PC-3 (cell line): ENCODE data around the gene DNAAF5. TPM values are rescaled to one million over a fixed set of nuclear protein-coding genes. Genes with fewer than 3 reads are reported as not detected.

Experiments
- ATAC-seq: fragments of 200-7000 bp; cut with Tn5 transposase; 2 replicates; pipeline ENCODE4 v1.9.1; 2020; ENCODE audit warnings: mild to moderate bottlenecking, moderate library complexity
- BruUV-seq: library from RNA; stranded (reverse); fragments of 400-500 nt; replicated peaks from 2 replicates; lab custom pipeline; 2021; lab: Mats Ljungman, UMichigan
- CTCF ChIA-PET: fragments of 300-600 bp; sonication (Branson Sonifier 250); formaldehyde crosslinking; loops from one replicate; lab custom pipeline; 2022; ENCODE audit warnings: antibody characterized with exemption; lab: Charles Lee
- POLR2A ChIA-PET: fragments of 300-600 bp; sonication (Branson Sonifier 250); formaldehyde crosslinking; loops from one replicate; lab custom pipeline; 2022; ENCODE audit warnings: antibody characterized with exemption; ENCODE audit not compliant: unreplicated experiment; lab: Charles Lee
- DNase-seq: peaks from one replicate; pipeline ENCODE4 v3.0.0-alpha.2; 2015
- H2AFZ ChIP-seq: fragments of 300-600 bp; sonication (generic); 2 replicates; pipeline ENCODE4 v1.6.0; 2016; ENCODE audit warnings: antibody characterized with exemption, low read length
- H3F3A ChIP-seq: fragments of 300-600 bp; sonication (generic); one replicate; pipeline ENCODE4 v1.6.0; 2017; ENCODE audit warnings: antibody characterized with exemption, low read length, control low read depth, mild to moderate bottlenecking; ENCODE audit not compliant: unreplicated experiment
- H3K27ac ChIP-seq: fragments of 300-600 bp; sonication (generic); 2 replicates; pipeline ENCODE4 v1.5.1; 2016; ENCODE audit warnings: mild to moderate bottlenecking, low read length
- H3K27me3 ChIP-seq: fragments of 300-600 bp; sonication (generic); 2 replicates; pipeline ENCODE4 v1.6.1; 2016; ENCODE audit warnings: low read length, mixed read lengths
- H3K36me3 ChIP-seq: fragments of 300-600 bp; sonication (generic); 2 replicates; pipeline ENCODE4 v1.6.1; 2016; ENCODE audit warnings: low read depth, mixed run types, low read length, mixed read lengths
- H3K4me1 ChIP-seq: fragments of 300-600 bp; sonication (generic); 2 replicates; pipeline ENCODE4 v1.5.1; 2016; ENCODE audit warnings: low read length; ENCODE audit not compliant: insufficient read depth
- H3K4me2 ChIP-seq: fragments of 300-600 bp; sonication (generic); 2 replicates; pipeline ENCODE4 v1.6.0; 2016; ENCODE audit warnings: low read length
- H3K4me3 ChIP-seq: fragments of 300-600 bp; sonication (generic); 2 replicates; pipeline ENCODE4 v1.5.1; 2016; ENCODE audit warnings: mild to moderate bottlenecking, low read length, mixed read lengths
- H3K79me2 ChIP-seq: fragments of 300-600 bp; sonication (generic); 2 replicates; pipeline ENCODE4 v1.6.1; 2017; ENCODE audit warnings: low read length, mixed read lengths
- H3K9ac ChIP-seq: fragments of 300-600 bp; sonication (generic); 2 replicates; pipeline ENCODE4 v1.6.0; 2016; ENCODE audit warnings: mild to moderate bottlenecking, low read length
- H3K9me2 ChIP-seq: fragments of 300-600 bp; sonication (generic); replicated peaks from 2 replicates; pipeline ENCODE4 v1.6.1; 2016; ENCODE audit warnings: mixed run types, low read length, mixed read lengths
- H3K9me3 ChIP-seq: fragments of 300-600 bp; sonication (generic); 2 replicates; pipeline ENCODE4 v1.6.1; 2016; ENCODE audit warnings: low read length, mixed read lengths
- H4K20me1 ChIP-seq: fragments of 300-600 bp; sonication (generic); 2 replicates; pipeline ENCODE4 v1.6.1; 2016; ENCODE audit warnings: low read length, mixed read lengths
- EZH2 ChIP-seq: fragments of 300-600 bp; sonication (generic); IDR thresholded peaks from one replicate; pipeline ENCODE4 v1.6.1; 2017; ENCODE audit warnings: antibody characterized with exemption, mild to moderate bottlenecking, low read length; ENCODE audit not compliant: unreplicated experiment
- EZH2phosphoT487 ChIP-seq: fragments of 300-600 bp; sonication (generic); IDR thresholded peaks from 2 replicates; pipeline ENCODE4 v1.6.1; 2018; ENCODE audit warnings: mild to moderate bottlenecking, antibody characterized with exemption, low read length, borderline replicate concordance
- intact Hi-C: fragments of 100-400 bp; cut with micrococcal nuclease; formaldehyde crosslinking; loops from 2 replicates; pipeline ENCODE4 v1.9.0; 2023
- total RNA-seq: library from RNA; depleted of rRNA; stranded (reverse); fragments of >200 nt; gene quantifications from 2 replicates; pipeline ENCODE4 v1.2.3, GENCODE V29; 2014
- TF ChIP-seq, protein P1 (sequence below): fragments of 300-600 bp; sonication (generic); conservative IDR thresholded peaks from 2 replicates; pipeline ENCODE4 v1.5.1; 2017; ENCODE audit warnings: antibody characterized with exemption, low read depth, mild to moderate bottlenecking, low read length

DNAAF5 gene
- total RNA-seq, 1 experiment from 2014 or later: 66.3 TPM

DNA sequence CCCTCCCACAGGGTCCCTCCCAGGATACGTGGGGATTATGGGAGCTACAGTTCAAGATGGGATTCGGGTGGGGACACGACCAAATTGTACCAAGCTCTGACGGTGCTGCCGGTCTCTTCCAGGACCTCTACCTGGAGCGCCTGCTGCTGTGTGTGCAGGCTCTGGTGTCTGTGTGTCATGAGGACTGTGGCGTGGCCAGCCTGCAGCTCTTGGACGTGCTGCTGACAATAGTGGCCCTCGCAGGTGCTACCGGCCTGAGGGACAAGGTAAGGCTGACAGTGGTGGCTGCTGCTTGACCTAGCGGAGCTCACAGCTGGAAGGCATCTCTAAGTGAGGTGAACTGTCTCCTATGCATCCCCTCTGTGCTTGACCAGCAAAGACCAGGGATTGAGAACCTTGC, 35.1 kb downstream of the DNAAF5 start:
- no peaks in the 10 kb centered on the region for H3K4me1 ChIP-seq
- ATAC-seq: no peak
- H3K27me3 ChIP-seq: no peaks in the 10 kb centered on the region
- no TSS peak for BruUV-seq
- no peak overlapping the region for H3K4me3 ChIP-seq
- ChIA-PET POLR2A (interaction anchor here (0.6 kb wide), 1 partner anchor 97 kb away, joined by 3 read pairs; no protein-coding TSS in a partner anchor), CTCF (no interaction called here)
- no peak overlapping the region for H3K27ac ChIP-seq
- peaks cover 19% of the 10 kb centered on the region for H3K36me3 ChIP-seq
- H3K79me2 ChIP-seq: no peaks in the 10 kb centered on the region
- no peaks in the 10 kb centered on the region for H3F3A ChIP-seq
- intact Hi-C loops: no loop called here
- no peaks in the 10 kb centered on the region for H3K9me2 ChIP-seq
- H3K9ac ChIP-seq: no peak overlapping the region
- no peak overlapping the region for H3K4me2 ChIP-seq
- no peaks in the 10 kb centered on the region for H4K20me1 ChIP-seq
- no peak overlapping the region for H2AFZ ChIP-seq
- no peaks in the 10 kb centered on the region for H3K9me3 ChIP-seq
- no peak for TF ChIP-seq EZH2
- TF ChIP-seq EZH2phosphoT487: no peak
- TF ChIP-seq, protein P1, sequence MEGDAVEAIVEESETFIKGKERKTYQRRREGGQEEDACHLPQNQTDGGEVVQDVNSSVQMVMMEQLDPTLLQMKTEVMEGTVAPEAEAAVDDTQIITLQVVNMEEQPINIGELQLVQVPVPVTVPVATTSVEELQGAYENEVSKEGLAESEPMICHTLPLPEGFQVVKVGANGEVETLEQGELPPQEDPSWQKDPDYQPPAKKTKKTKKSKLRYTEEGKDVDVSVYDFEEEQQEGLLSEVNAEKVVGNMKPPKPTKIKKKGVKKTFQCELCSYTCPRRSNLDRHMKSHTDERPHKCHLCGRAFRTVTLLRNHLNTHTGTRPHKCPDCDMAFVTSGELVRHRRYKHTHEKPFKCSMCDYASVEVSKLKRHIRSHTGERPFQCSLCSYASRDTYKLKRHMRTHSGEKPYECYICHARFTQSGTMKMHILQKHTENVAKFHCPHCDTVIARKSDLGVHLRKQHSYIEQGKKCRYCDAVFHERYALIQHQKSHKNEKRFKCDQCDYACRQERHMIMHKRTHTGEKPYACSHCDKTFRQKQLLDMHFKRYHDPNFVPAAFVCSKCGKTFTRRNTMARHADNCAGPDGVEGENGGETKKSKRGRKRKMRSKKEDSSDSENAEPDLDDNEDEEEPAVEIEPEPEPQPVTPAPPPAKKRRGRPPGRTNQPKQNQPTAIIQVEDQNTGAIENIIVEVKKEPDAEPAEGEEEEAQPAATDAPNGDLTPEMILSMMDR: no peak
- DNase-seq: no peak

DNA sequence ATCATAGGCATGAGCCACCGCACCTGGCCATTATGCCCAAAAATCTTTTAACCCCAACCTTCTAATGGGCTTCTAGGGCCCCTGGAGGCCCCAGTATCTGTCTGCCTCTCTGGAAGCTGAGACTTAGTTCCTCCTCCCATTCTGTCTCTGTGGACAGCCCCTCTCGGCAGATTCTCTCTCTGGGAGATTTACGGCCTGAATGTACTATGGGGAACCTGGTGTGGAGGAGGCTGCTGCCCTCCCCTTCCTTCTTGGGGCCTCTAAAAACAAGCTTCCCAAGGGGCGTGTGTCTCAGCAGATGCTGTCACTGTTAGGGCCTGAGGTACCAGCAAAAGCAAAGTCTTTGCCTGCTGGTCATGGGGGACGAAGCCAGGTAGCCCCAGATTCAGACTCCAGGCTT, 36.4 kb downstream of the DNAAF5 start:
- Histone ChIP-seq H3K27me3 (no peaks in the 10 kb centered on the region), H3K27ac (no peak overlapping the region), H3K4me1 (no peaks in the 10 kb centered on the region), H3K36me3 (peaks cover 11% of the 10 kb centered on the region), H3K9ac (no peak overlapping the region), H2AFZ (no peak overlapping the region), H3K4me3 (no peak overlapping the region), H3K9me3 (no peaks in the 10 kb centered on the region), H3F3A (no peaks in the 10 kb centered on the region), H4K20me1 (no peaks in the 10 kb centered on the region), H3K4me2 (no peak overlapping the region), H3K9me2 (no peaks in the 10 kb centered on the region), H3K79me2 (no peaks in the 10 kb centered on the region)
- TF ChIP-seq EZH2 (no peak), EZH2phosphoT487 (no peak)
- TF ChIP-seq, protein P1: no peak
- DNase-seq (no peak), ATAC-seq (no peak)
- POLR2A ChIA-PET: no interaction called here
- intact Hi-C loops: no loop called here
- no TSS peak for BruUV-seq
- CTCF ChIA-PET: no interaction called here

DNA sequence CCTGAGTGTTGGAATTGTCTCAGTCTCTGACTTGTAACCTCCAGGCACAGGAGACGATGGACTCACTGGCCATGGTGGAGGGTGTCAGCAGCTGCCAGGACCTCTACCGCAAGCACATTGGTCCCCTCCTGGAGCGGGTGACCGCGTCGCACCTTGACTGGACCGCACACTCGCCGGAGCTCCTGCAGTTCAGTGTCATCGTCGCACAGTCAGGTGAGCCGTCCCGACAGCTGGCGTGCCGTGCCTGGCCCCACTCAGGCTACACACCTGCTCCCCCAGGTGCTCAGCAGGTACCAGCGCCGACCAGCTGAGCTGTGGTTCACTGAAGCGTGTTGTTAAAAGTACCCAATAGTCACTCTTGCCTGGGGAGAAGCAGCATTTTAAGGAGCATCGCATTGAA, 37.3 kb downstream of the DNAAF5 start:
- POLR2A ChIA-PET: no interaction called here
- no peak overlapping the region for H3K9ac ChIP-seq

More for the DNA sequence above, 37.3 kb downstream of the DNAAF5 start:
- Histone ChIP-seq H3K4me2 (no peak overlapping the region), H2AFZ (no peak overlapping the region), H3K27me3 (no peaks in the 10 kb centered on the region), H3K9me3 (no peaks in the 10 kb centered on the region), H3K79me2 (no peaks in the 10 kb centered on the region), H3K36me3 (peaks cover 6% of the 10 kb centered on the region; the same call in 1 of the 2 replicates), H3K4me3 (no peak overlapping the region), H3K9me2 (no peaks in the 10 kb centered on the region), H3K27ac (no peak overlapping the region), H4K20me1 (no peaks in the 10 kb centered on the region), H3F3A (no peaks in the 10 kb centered on the region), H3K4me1 (no peaks in the 10 kb centered on the region)
- TF ChIP-seq EZH2phosphoT487 (no peak), EZH2 (no peak)
- TF ChIP-seq, protein P1: no peak
- DNase-seq (no peak), ATAC-seq (no peak)
- CTCF ChIA-PET: no interaction called here
- intact Hi-C loops: no loop called here
- BruUV-seq: no TSS peak
